Measurements from ENCODE around the gene NPAS2.

The NPAS2 gene

DNA sequence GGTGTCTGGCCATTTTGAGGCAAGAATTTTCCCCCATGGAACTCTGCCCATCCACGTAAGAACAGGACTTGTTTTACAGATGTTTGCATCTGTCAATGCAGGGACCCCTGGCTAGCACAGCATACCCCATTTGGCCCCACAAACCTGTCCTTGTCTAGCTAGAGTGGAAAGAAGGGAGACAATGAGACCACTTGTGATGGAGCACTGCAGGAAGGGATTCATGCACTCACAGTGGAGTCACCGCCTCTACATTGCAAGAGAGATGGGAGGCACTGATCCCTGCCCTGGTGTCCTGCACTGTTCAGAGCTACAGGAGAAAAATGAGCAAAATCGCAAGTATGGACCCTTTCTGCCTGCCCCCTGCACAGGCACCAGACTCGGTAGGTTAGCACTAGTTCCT, 32.5 kb downstream of the NPAS2 start:
- TF ChIP-seq, protein P1, sequence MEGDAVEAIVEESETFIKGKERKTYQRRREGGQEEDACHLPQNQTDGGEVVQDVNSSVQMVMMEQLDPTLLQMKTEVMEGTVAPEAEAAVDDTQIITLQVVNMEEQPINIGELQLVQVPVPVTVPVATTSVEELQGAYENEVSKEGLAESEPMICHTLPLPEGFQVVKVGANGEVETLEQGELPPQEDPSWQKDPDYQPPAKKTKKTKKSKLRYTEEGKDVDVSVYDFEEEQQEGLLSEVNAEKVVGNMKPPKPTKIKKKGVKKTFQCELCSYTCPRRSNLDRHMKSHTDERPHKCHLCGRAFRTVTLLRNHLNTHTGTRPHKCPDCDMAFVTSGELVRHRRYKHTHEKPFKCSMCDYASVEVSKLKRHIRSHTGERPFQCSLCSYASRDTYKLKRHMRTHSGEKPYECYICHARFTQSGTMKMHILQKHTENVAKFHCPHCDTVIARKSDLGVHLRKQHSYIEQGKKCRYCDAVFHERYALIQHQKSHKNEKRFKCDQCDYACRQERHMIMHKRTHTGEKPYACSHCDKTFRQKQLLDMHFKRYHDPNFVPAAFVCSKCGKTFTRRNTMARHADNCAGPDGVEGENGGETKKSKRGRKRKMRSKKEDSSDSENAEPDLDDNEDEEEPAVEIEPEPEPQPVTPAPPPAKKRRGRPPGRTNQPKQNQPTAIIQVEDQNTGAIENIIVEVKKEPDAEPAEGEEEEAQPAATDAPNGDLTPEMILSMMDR (IDR thresholded peaks at IDR 0.05; ENCODE audit: control insufficient read depth, extremely low read depth, insufficient read depth), result no peak
- no peak overlapping the region for H3K4me3 ChIP-seq (ENCODE audit: low read depth, low read length)
- no peak for DNase-seq (ENCODE audit: low read depth)

DNA sequence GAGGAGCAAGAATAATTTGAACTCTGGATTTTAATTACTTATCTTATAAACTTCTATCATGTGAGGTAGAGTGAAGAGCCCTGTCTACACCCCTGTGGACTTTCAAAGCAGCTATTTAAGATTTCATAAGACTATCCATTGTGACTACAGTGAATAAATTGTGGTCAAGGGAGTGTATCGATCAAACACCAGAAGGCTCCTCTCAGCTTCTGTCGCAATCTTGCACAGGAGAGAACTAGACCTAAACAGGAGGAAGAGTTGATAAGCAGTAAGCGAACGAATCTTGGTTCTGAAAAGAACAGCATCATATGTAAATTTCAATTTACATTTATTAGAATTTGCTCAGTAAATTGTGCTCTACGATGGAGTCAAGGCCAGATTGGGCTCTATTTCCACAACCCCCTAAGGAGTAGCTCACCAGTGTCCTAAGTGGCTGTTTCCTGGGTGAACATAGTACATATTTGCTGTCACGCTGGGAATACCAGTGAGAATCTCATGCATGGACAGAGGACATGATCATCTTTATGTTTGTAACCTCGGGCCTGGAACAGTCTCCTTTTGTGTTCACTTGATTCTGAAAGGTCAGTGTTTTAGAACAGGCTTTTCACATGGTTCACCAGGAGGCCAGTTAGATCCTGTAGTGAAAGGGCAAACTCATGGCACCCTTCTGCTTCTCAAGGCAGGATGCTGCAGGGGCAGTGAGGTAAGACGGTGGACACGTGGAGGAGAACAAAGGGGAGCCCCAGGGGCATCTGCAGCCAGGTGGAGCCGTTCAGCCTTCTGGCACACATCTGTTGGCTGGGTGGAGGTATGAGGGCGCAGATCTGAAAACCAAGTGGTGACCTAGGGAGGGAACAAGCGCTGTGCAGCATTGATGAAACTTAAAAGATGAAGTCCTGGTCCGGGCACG, 33.3 kb downstream of the NPAS2 start:
- no peak overlapping the region for H3K4me3 ChIP-seq (ENCODE audit: low read depth, low read length)
- TF ChIP-seq, protein P1 (IDR thresholded peaks at IDR 0.05; ENCODE audit: control insufficient read depth, extremely low read depth, insufficient read depth), result no peak
- DNase-seq (ENCODE audit: low read depth), result no peak

DNA sequence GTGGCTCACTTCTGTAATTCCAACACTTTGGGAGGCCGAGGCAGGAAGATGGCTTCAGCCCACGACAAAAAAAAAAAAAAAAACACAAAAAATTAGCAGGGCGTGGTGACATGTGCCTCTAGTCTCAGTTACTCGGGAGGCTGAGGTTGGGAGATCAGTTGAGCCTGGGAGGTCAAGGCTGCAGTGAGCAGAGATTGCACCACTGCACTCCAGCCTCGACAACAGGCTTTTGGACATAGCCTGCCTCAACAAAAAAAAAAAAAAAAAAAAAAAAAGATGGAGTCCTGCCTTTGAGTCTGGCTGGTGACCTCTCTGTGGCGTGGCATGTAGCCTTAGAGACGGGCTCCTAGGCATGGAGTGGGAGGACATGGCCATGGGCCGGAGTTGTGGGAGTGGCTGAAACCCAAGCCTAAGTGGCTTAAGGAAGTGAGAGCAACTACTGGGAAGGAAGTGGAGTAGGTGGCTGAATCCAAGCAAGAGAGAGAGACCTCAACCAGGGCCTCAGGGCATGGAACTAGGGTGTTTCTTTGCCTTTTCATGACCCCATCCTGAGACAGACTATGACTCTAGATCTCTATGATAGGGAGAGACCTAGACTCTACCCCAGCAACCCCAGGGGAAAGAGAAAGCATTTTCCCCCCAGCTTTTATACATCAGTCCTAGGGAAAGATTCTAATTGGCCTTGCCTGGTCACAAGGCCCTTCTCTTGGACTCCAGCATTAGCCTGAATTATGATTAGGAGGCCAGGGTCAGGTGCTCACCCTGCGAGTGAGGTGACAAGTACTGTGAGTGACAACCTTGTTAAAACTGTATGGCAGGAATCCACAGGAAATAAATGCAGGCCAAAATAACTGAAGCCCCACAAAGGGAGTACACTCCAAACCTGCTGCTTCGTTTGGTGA, 34.2 kb downstream of the NPAS2 start:
- H3K4me3 ChIP-seq (ENCODE audit: low read depth, low read length), result no peak overlapping the region
- TF ChIP-seq, protein P1 (IDR thresholded peaks at IDR 0.05; ENCODE audit: control insufficient read depth, extremely low read depth, insufficient read depth), result no peak
- no peak for DNase-seq (ENCODE audit: low read depth)

DNA sequence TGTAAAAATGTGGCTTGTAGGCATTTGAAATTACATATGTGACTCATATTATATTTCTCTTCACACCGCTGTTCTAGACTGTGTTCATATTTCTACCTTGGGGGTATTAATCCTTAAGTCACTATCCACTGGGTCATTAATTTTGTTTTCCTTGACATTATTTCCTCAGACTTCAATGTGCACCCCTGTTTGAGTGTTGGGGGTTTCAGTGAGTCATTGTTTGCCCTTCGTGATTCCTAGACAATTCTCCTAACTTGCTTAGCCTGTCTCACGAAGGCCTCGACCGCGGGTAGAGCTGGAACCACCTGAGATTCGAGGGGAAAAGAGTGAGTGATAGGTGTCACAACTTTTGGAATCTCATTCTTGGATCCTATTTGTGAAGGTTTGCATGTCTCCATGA, 35.1 kb downstream of the NPAS2 start:
- no peak for DNase-seq (ENCODE audit: low read depth)
- TF ChIP-seq, protein P1 (IDR thresholded peaks at IDR 0.05; ENCODE audit: control insufficient read depth, extremely low read depth, insufficient read depth), result no peak
- H3K4me3 ChIP-seq (ENCODE audit: low read depth, low read length), result no peak overlapping the region

DNA sequence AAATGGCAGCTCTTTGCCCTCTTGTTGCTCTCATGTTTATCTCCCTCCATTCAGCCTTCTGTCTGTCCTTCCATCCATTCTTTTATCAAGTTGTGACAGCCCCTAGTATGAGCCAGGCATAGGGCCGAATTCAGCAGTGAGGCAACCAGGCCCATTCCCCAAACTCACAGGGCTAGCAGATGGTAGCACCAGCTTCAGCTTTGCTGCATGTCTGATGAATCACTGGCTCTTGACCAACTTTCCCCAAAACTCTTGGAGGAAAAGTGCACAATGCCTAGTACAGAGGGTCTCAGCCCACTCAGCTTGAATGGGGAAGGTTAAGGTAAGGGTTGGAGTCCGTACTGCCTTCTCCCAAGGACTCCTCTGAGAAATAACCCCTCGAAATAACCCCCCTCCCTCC, 35.7 kb downstream of the NPAS2 start:
- DNase-seq (ENCODE audit: low read depth), result no peak
- TF ChIP-seq, protein P1 (IDR thresholded peaks at IDR 0.05; ENCODE audit: control insufficient read depth, extremely low read depth, insufficient read depth), result no peak
- H3K4me3 ChIP-seq (ENCODE audit: low read depth, low read length), result no peak overlapping the region

DNA sequence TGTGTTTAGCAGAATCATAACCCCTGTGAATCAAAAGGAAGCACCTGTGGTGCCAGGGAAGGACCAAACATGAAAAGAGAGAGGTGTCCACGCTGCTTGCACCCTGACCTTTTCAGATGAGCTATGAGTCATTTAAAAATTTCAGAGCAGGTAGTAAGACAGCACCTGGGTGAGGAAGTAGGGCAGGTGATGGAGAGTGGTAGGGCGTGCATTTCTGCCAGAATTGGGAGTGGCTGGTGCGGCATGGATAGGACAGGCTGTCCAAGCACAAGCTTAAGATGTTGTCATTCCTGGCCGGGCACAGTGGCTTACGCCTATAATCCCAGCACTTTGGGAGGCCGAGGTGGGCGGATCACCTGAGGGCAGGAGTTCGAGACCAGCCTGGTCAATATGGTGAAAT, 36.8 kb downstream of the NPAS2 start:
- DNase-seq (ENCODE audit: low read depth), result no peak
- TF ChIP-seq, protein P1 (IDR thresholded peaks at IDR 0.05; ENCODE audit: control insufficient read depth, extremely low read depth, insufficient read depth), result no peak
- no peak overlapping the region for H3K4me3 ChIP-seq (ENCODE audit: low read depth, low read length)

Data from LNCaP clone FGC (cell line).